ENCODE measurements around the gene MC1R. TPM values are rescaled to one million over a fixed set of nuclear protein-coding genes. Genes with fewer than 3 reads are reported as not detected.
"Not testable (repeated sequence)": the region's sequence is repeated elsewhere in the genome, so short reads cannot be mapped to it uniquely, and the experiment has no call there.

Gene MC1R
- total RNA-seq, 1 donor from 2014 or later = 3.3 TPM

DNA sequence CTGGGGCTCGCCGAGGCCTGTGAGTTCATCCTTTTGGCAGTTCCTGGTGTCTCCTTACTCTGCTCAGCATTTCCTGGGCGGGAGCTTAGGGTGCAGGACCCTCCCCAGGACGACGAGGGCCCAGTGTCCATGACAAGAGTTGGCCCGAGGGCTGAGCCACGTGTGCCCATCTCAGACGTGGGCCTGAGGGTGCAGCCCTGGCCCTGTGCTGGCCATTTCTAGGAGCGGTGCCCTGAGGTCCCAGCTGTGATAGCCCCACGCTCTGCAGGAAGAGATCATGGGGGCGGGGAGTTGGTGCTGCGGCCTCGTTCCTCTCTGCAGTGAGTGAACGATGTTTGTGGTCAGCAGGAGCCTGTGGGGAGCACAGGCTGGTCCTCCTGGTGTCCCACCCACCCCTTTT lies 6.0 kb upstream of the MC1R start:
- FAIRE-seq (no peak), DNase-seq (ENCODE audit: low spot score in 2 of 2) (no peak)

DNA sequence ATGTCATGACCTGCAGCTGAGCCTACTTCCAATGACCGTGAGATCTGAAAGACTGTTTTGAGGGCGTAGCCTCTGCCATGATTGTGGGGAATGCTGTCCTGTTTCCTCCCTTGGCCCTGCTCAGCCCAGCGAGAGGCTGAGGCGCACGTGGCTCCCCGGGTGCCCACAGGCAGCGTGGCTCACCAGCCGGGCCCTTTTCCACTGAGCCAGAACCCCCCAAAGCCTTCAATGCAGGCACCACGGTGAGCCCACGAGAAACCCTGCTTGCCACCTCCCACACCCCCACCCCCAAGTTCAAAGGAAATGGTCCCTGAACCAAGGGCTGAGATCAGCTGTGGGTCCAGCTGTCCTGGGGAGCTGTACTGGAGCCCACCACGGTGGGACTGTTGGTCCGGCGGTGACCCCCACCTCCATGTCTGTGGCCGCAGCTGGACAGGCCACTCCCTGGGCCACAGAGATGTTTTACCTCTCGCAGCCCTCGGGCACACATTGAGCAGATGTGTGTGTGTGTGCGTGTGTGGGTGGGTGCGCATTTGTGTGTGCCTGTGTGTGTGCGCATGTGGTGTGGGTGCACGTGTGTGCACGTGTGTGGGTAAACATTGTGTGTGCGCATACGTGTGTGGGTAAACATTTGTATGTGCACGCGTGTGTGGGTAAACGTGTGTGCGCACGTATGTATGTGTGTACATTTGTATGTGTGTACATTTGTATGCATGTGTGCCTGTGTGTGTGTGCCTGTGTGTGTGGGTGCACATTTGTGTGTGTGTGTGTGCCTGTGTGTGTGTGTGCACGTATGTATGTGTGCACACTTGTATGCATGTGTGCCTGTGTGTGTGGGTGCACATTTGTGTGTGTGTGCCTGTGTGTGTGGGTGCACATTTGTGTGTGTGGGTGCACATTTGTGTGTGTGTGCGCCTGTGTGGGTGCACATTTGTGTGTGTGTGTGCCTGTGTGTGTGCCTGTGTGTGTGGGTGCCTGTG lies 5.0 kb upstream of the MC1R start:
- DNase-seq (ENCODE audit: low spot score in 2 of 2) (no peak), FAIRE-seq (no peak)

GRCh38 chr16:89914642-89915285 lies 3.9 kb upstream of the MC1R start:
- FAIRE-seq; DNase-seq (ENCODE audit: low spot score in 2 of 2): not testable (repeated sequence)

GRCh38 chr16:89915303-89916232 lies 3.1 kb upstream of the MC1R start:
- DNase-seq (ENCODE audit: low spot score in 2 of 2) = peak in 1 of 2 donors; percentile 29

GRCh38 chr16:89917773-89918452 lies 749 bp upstream of the MC1R start:
- peak in 1 of 2 donors; percentile 58 for DNase-seq (ENCODE audit: low spot score in 2 of 2)
- no peak for FAIRE-seq

More at GRCh38 chr16:89915303-89916232, 3.1 kb upstream of the MC1R start:
- no peak for FAIRE-seq

DNA sequence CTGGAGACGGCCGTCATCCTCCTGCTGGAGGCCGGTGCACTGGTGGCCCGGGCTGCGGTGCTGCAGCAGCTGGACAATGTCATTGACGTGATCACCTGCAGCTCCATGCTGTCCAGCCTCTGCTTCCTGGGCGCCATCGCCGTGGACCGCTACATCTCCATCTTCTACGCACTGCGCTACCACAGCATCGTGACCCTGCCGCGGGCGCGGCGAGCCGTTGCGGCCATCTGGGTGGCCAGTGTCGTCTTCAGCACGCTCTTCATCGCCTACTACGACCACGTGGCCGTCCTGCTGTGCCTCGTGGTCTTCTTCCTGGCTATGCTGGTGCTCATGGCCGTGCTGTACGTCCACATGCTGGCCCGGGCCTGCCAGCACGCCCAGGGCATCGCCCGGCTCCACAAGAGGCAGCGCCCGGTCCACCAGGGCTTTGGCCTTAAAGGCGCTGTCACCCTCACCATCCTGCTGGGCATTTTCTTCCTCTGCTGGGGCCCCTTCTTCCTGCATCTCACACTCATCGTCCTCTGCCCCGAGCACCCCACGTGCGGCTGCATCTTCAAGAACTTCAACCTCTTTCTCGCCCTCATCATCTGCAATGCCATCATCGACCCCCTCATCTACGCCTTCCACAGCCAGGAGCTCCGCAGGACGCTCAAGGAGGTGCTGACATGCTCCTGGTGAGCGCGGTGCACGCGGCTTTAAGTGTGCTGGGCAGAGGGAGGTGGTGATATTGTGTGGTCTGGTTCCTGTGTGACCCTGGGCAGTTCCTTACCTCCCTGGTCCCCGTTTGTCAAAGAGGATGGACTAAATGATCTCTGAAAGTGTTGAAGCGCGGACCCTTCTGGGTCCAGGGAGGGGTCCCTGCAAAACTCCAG lies 1.1 kb downstream of the MC1R start:
- DNase-seq (ENCODE audit: low spot score in 2 of 2) = no peak
- no peak for FAIRE-seq

DNA sequence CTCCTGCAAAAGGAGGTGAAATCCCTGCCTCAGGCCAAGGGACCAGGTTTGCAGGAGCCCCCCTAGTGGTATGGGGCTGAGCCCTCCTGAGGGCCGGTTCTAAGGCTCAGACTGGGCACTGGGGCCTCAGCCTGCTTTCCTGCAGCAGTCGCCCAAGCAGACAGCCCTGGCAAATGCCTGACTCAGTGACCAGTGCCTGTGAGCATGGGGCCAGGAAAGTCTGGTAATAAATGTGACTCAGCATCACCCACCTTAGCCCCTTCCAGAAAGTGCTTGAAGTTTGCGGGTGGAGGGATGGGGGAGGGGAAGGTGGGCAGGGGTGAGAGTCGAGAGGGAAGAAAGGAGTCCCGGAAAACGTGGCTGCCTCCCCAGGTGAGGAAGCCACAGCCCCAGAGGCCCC lies 2.1 kb downstream of the MC1R start:
- DNase-seq (ENCODE audit: low spot score in 2 of 2) (no peak), FAIRE-seq (no peak)

DNA sequence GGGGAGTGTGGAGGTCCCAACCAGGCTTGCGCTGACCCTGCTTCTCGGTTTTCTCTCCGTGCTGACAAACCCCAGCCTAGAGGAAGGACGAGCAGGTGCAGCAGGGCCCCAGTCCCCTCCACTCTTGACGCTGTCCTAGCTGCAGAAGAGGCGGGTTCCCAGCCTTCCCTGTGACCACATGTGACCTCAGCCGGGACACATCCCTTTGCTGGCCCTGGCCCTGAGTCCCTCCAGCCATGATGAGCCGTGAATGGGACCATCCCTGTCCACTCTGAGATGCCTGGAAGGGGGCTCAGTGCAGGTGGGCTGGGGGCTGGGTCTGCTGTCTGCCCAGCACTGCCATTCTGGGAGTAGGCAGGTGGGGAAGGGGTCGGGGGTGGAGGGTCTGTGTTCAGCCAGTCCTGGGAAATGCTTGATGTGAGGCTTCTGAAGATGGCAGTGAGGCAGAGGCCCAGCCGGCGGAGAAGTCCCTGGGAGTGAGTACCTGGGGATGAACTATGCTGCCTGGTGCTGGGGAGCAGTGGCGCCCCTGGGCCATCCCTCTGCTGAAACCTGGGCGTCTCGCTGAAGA lies 2.6 kb downstream of the MC1R start:
- DNase-seq (ENCODE audit: low spot score in 2 of 2) (no peak), FAIRE-seq (no peak)

DNA sequence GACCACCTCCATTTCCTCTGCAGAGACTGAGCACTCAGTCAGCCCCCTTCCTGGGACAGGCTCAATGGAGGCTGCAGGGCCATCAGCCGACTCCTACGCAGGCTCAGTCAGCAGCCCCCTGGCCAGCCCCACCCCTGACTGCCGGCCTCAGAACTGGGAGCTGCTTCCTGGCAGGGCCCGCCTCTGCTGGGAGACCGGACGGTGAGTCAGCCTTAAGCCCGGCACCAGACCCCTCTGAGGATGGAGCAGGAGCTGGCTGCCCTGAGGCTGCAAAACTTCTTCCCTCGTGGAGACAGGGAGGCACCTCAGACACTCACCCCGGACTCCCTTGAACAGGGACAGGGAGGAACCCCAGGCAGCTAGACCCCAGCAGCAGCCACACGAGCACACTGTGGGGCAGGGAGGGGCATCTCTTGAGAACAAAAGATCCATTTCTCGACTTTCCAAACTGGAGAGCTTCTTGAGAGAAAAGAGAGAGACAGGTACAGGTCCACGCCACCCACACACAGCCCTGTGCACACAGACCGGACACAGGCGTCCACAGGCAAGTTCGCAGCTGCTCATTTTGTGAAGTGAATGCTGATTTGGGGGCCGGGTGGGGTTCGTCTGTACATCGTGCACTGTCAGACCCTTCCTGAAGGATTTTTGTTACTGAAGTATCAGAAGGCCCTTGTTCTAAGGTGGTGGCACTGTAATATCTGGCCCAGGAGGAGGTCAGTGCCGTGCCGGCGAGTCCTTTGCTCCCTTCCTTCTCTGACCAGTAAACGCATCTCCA lies 3.2 kb downstream of the MC1R start:
- FAIRE-seq (no peak), DNase-seq (ENCODE audit: low spot score in 2 of 2) (peak; percentile 49 to 69)

- peak; percentile 52 to 69 for DNase-seq (ENCODE audit: low spot score in 2 of 2)
- no peak for FAIRE-seq
Observed at GRCh38 chr16:89922477-89922883, 3.8 kb downstream of the MC1R start.

DNA sequence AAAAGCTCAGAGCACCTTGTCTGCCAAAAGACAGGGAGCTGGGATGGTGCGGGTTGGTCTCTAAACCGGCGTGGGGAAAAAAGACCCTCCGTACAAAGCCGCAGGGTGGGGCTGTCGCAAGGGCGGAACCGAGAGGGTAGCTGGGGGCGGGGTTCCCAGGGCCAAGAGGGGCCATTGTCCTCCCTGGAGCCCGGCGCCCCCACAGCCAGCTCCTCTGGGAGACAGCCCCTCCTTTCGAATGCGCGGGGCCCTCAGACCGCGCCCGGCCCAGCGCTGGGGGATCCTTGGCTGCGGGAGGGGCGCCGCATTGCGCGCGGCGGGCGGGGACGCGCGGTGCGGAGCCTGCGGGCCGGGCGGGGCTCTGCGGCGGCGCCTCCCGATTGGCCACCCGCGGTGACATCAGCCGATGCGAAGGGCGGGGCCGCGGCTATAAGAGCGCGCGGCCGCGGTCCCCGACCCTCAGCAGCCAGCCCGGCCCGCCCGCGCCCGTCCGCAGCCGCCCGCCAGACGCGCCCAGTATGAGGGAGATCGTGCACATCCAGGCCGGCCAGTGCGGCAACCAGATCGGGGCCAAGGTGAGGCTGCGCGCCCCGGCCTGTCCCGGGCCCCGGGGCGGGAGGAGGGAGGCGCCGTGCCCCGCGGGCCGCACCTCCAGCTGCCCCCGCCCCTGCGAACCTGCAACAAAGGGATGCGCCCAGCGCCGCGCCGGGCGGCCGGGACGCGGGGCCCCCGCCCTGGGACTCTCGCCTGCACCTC lies 4.4 kb downstream of the MC1R start, which contains the start of gene TUBB3:
TUBB3 (plus strand) TSS at position 459 of the 756 bp plus-strand sequence; CDS start at position 519, 60 bp downstream.
- no peak for FAIRE-seq
- peak; percentile 95 to 99 for DNase-seq (ENCODE audit: low spot score in 2 of 2)

- DNase-seq (ENCODE audit: low spot score in 2 of 2) = peak in 1 of 2 donors; percentile 35
- no peak for FAIRE-seq
Observed at GRCh38 chr16:89923640-89924296, 5.1 kb downstream of the MC1R start.

DNA sequence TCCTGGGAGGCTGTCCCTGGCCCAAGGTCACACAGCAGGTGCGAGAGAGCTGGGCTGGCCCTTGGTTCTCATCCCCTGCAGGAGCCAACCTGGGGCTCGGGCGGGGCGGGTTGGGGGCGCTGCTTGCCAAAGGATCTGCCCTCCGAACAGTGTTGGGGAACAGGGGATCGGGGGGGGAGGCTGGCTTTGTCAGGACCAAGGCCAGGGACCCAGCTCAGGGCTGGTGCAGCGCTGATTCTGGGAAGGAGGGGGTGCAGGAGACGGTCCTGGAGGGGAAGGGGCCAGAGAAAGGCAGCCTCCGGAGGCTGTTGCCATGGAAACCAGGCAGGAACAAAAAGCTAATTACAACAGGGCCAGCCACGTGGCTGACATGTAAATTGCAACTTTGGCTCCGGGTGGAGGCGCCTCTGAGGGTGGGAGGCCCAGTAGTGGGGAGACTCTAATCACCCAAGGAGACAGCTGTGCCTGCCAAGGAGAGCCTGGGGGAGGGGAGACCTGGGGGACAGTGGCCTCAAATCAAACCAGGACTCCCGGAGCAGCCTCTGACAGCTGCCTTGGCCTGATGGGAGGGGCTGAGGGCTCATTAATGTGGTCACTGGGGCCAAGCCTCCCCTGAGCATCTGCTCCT lies 5.7 kb downstream of the MC1R start:
- FAIRE-seq = no peak
- peak; percentile 56 to 64 for DNase-seq (ENCODE audit: low spot score in 2 of 2)

- FAIRE-seq = no peak
Observed at GRCh38 chr16:89924925-89925307, 6.3 kb downstream of the MC1R start.

DNA sequence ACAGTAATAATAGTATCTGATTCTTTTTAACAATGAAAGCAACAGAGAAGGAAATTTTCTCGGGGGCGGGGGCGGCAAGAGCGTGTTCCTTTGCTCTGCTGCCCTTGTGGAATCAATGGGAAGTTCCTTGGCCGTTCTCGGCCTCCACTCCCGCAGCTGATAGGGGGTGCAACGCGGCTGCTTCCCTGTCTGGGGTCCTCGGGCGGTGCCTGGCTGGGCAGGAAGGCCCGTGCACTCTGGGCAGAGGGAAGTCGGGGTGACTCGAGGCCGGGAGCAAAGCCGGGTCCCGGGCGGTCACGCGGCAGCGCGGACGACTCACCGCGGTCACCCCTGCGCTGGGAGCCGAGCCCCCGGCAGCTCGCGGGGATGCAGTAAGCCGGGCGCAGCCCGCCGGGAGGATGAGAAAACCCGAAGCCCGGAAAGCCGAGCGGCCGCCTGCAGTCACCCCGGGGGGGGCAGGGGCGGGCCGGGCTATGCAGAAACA lies 7.0 kb downstream of the MC1R start:
- DNase-seq (ENCODE audit: low spot score in 2 of 2) (peak in 1 of 2 donors; percentile 30), FAIRE-seq (no peak)

More at GRCh38 chr16:89924925-89925307, 6.3 kb downstream of the MC1R start:
- no peak for DNase-seq (ENCODE audit: low spot score in 2 of 2)

Data from frontal cortex (tissue), 4 donors.